ENCODE data around the gene MORF4L2. TPM values are rescaled to one million over a fixed set of nuclear protein-coding genes. Genes with fewer than 3 reads are reported as not detected.

The MORF4L2 gene
- total and polyA plus RNA-seq, 9 of the 15 experiments (the other 6 are each of a cell fraction or from before 2014, with no cell fraction given) = 324 to 781 (median 420) TPM

DNA sequence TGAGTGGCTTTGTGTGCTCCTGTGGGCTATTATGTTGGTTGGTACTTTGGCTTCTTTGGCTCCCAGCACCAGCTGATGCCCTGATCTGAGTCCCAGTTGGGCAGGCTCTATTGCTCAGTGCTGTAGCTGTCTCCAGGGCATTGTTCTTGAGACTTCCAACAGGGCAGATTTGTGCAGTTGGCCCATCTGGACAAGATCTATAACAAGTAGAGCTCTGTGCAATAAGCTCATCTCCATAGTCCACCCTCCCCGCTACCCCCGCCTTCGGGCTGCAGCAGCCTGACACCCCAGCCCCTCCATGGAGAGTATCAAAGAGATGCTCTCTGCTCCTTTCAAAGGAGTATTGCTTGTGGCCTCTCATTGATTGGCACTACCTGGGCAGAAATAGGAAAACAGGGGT is 18.4 kb upstream of the MORF4L2 start (continued):
- TF ChIP-seq, protein P1, sequence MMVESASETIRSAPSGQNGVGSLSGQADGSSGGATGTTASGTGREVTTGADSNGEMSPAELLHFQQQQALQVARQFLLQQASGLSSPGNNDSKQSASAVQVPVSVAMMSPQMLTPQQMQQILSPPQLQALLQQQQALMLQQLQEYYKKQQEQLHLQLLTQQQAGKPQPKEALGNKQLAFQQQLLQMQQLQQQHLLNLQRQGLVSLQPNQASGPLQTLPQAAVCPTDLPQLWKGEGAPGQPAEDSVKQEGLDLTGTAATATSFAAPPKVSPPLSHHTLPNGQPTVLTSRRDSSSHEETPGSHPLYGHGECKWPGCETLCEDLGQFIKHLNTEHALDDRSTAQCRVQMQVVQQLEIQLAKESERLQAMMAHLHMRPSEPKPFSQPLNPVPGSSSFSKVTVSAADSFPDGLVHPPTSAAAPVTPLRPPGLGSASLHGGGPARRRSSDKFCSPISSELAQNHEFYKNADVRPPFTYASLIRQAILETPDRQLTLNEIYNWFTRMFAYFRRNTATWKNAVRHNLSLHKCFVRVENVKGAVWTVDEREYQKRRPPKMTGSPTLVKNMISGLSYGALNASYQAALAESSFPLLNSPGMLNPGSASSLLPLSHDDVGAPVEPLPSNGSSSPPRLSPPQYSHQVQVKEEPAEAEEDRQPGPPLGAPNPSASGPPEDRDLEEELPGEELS (CRISPR knock-in tag; IDR thresholded peaks at IDR 0.05; ENCODE audit: borderline replicate concordance) = no peak
- TF ChIP-seq NCOR1 (IDR thresholded peaks at IDR 0.05) (no peak), POLR2AphosphoS5 (IDR thresholded peaks at IDR 0.05; ENCODE audit: control insufficient read depth, insufficient read depth, low read depth, low read length) (no peak)

- no peak overlapping the region for H3K4me2 ChIP-seq (ENCODE audit: insufficient read depth, low read length)
- H3K27ac ChIP-seq (ENCODE audit: extremely low read depth, low read depth, low read length) = no peak overlapping the region
- no TSS peak for BruUV-seq (replicated peaks)
- H3K9me3 ChIP-seq (replicated peaks; ENCODE audit: control insufficient read depth, insufficient read depth, low read depth, low read length) = no peaks in the 10 kb centered on the region
- intact Hi-C loops (cut with micrococcal nuclease) (no loop called here), in situ Hi-C loops (cut with MboI) (no loop called here)
- no peaks in the 10 kb centered on the region for H3K79me2 ChIP-seq (ENCODE audit: control insufficient read depth, insufficient read depth, low read length)
- H3K27me3 ChIP-seq (ENCODE audit: control insufficient read depth in 2 of 2, insufficient read depth in 2 of 2, low read length in 2 of 2) = no peaks in the 10 kb centered on the region; a peak in 3 of 5 replicates
- no peak overlapping the region for H3K9ac ChIP-seq (ENCODE audit: insufficient read depth in 1 of 2, low read depth in 2 of 2, low read length in 2 of 2)
- H3K9me1 ChIP-seq (ENCODE audit: control insufficient read depth, insufficient read depth, low read length) = no peaks in the 10 kb centered on the region
- H3K4me1 ChIP-seq (replicated peaks in 1 of 2; ENCODE audit: control insufficient read depth in 2 of 2, insufficient read depth in 2 of 2, low read length in 2 of 2) = no peaks in the 10 kb centered on the region
- WGBS (ENCODE audit: insufficient coverage, low coverage, missing lambda C conversion rate) = 6% methylated on average over 3 of the region's 5 CpGs
- H3K4me3 ChIP-seq = no peak overlapping the region
- FAIRE-seq (no peak), DNase-seq (ENCODE audit: extremely low read depth in 1 of 4, low spot score in 3 of 4) (no peak), ATAC-seq (no peak)
- POLR2A ChIA-PET = no interaction called here
- no peak overlapping the region for H2AFZ ChIP-seq (ENCODE audit: low read depth, low read length)
- TF ChIP-seq STAT5B (CRISPR knock-in tag; IDR thresholded peaks at IDR 0.05) (no peak), MTA1 (IDR thresholded peaks at IDR 0.05; ENCODE audit: borderline replicate concordance) (no peak), FOXK1 (CRISPR knock-in tag; IDR thresholded peaks at IDR 0.05; ENCODE audit: borderline replicate concordance) (no peak), POLR2A (conservative IDR thresholded peaks at IDR 0.05) (no peak), ELK3 (CRISPR knock-in tag; IDR thresholded peaks at IDR 0.05) (no peak), NFE2 (IDR thresholded peaks at IDR 0.05; ENCODE audit: low read depth) (no peak), ILK (tag; IDR thresholded peaks at IDR 0.05; ENCODE audit: borderline replicate concordance, low read depth) (no peak), ZNF57 (CRISPR knock-in tag; IDR thresholded peaks at IDR 0.05) (no peak)
- TF ChIP-seq, protein P2, sequence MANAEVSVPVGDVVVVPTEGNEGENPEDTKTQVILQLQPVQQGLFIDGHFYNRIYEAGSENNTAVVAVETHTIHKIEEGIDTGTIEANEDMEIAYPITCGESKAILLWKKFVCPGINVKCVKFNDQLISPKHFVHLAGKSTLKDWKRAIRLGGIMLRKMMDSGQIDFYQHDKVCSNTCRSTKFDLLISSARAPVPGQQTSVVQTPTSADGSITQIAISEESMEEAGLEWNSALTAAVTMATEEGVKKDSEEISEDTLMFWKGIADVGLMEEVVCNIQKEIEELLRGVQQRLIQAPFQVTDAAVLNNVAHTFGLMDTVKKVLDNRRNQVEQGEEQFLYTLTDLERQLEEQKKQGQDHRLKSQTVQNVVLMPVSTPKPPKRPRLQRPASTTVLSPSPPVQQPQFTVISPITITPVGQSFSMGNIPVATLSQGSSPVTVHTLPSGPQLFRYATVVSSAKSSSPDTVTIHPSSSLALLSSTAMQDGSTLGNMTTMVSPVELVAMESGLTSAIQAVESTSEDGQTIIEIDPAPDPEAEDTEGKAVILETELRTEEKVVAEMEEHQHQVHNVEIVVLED (CRISPR knock-in tag; IDR thresholded peaks at IDR 0.05) = no peak
- no peaks in the 10 kb centered on the region for H3K36me3 ChIP-seq (ENCODE audit: control insufficient read depth, insufficient read depth, low read length)
- CTCF ChIA-PET (ENCODE audit: low intra/inter-chr PET ratio) = interaction anchor here (0.6 kb wide), 1 partner anchor 12 kb away, joined by 4 read pairs; the partner anchor contains the start of gene TMEM31
- no peaks in the 10 kb centered on the region for H4K20me1 ChIP-seq (replicated peaks; ENCODE audit: control insufficient read depth, insufficient read depth, low read length)
Observed at GRCh38 chrX:103699243-103699642, 12.7 kb upstream of the MORF4L2 start.

Measured in K562 (cell line).